ENCODE measurements around the gene SRPK1.

- no peak for TF ChIP-seq CTCF (IDR thresholded peaks at IDR 0.05; ENCODE audit: low read depth, low read length, poor library complexity, severe bottlenecking)
- no peak for TF ChIP-seq EZH2phosphoT487 (IDR thresholded peaks at IDR 0.05; ENCODE audit: borderline replicate concordance, low read length)
Measured at GRCh38 chr6:35893246-35893645, 27.7 kb downstream of the SRPK1 start.

All from DOHH2 (cell line).